GM23338 (cell line): ENCODE measurements around the gene GID4. TPM values are rescaled to one million over a fixed set of nuclear protein-coding genes. Genes with fewer than 3 reads are reported as not detected.

Source experiments
- ATAC-seq: fragments of 200-7000 bp; cut with Tn5 transposase; 3 replicates; pipeline ENCODE4 v1.9.1; 2020
- DNase-seq: peaks from one replicate; pipeline ENCODE4 v3.0.0-alpha.2; 2015; ENCODE audit warnings: low spot score
- H2AFZ ChIP-seq: fragments of 200-600 bp; sonication (generic); 2 replicates; pipeline ENCODE4 v1.8.0; 2016; ENCODE audit warnings: antibody characterized with exemption, mild to moderate bottlenecking, moderate library complexity
- H3F3A ChIP-seq: fragments of 200-600 bp; sonication (generic); replicated peaks from 2 replicates; pipeline ENCODE4 v1.8.0; 2017; ENCODE audit warnings: antibody characterized with exemption, mixed run types, low read depth
- H3K27ac ChIP-seq: fragments of 200-600 bp; sonication (generic); 2 replicates; pipeline ENCODE4 v1.6.1; 2016; ENCODE audit warnings: low read depth
- H3K27me3 ChIP-seq: fragments of 200-600 bp; sonication (generic); 2 replicates; pipeline ENCODE4 v1.8.0; 2016; ENCODE audit warnings: mild to moderate bottlenecking, mixed run types, moderate library complexity; ENCODE audit not compliant: insufficient read depth
- H3K36me3 ChIP-seq: fragments of 200-600 bp; sonication (generic); 2 replicates; pipeline ENCODE4 v1.8.0; 2016; ENCODE audit warnings: mild to moderate bottlenecking; ENCODE audit not compliant: insufficient read depth
- H3K4me1 ChIP-seq: fragments of 200-600 bp; sonication (generic); 2 replicates; pipeline ENCODE4 v1.8.0; 2016; ENCODE audit warnings: mild to moderate bottlenecking, moderate library complexity; ENCODE audit not compliant: insufficient read depth
- H3K4me2 ChIP-seq: fragments of 200-600 bp; sonication (generic); 2 replicates; pipeline ENCODE4 v1.7.1; 2017; ENCODE audit warnings: mixed run types
- H3K4me3 ChIP-seq: fragments of 200-600 bp; sonication (generic); 2 replicates; pipeline ENCODE4 v1.6.1; 2016; ENCODE audit warnings: mixed run types
- H3K79me2 ChIP-seq: fragments of 200-600 bp; sonication (generic); replicated peaks from 2 replicates; pipeline ENCODE4 v1.8.0; 2017; ENCODE audit warnings: mild to moderate bottlenecking; ENCODE audit not compliant: insufficient read depth
- H3K9me2 ChIP-seq: fragments of 200-600 bp; sonication (generic); 2 replicates; pipeline ENCODE4 v1.8.0; 2017; ENCODE audit not compliant: insufficient read depth
- H4K20me1 ChIP-seq: fragments of 200-600 bp; sonication (generic); replicated peaks from 2 replicates; pipeline ENCODE4 v1.8.0; 2017; ENCODE audit warnings: mild to moderate bottlenecking; ENCODE audit not compliant: insufficient read depth
- H3K27ac Mint-ChIP-seq: 2 replicates; pipeline ENCODE4 v1.8.0; 2020; ENCODE audit warnings: inconsistent platforms, mild to moderate bottlenecking, moderate library complexity, mixed read lengths
- H3K27me3 Mint-ChIP-seq: 3 replicates; pipeline ENCODE4 v1.8.0; 2022; ENCODE audit warnings: low read depth, mild to moderate bottlenecking, moderate library complexity, mixed read lengths, inconsistent platforms; ENCODE audit not compliant: insufficient read depth, poor library complexity
- H3K36me3 Mint-ChIP-seq: 3 replicates; pipeline ENCODE4 v1.8.0; 2021; ENCODE audit warnings: low read depth, mild to moderate bottlenecking, inconsistent platforms, moderate library complexity, mixed read lengths
- H3K4me1 Mint-ChIP-seq: 3 replicates; pipeline ENCODE4 v1.8.0; 2020; ENCODE audit warnings: mild to moderate bottlenecking, inconsistent platforms, mixed read lengths
- H3K4me3 Mint-ChIP-seq: 3 replicates; pipeline ENCODE4 v1.8.0; 2021; ENCODE audit warnings: moderate library complexity, mild to moderate bottlenecking, inconsistent platforms, mixed read lengths
- H3K9me3 Mint-ChIP-seq: 3 replicates; pipeline ENCODE4 v1.8.0; 2020; ENCODE audit warnings: moderate library complexity, mild to moderate bottlenecking, inconsistent platforms, mixed read lengths
- CREB1 ChIP-seq: fragments of 250-450 bp; sonication (Bioruptor Pico); IDR thresholded peaks from 2 replicates; pipeline ENCODE4 v1.5.0; 2020; ENCODE audit warnings: low read depth, mild to moderate bottlenecking, moderate library complexity
- CTCF ChIP-seq, 2 experiments: fragments of 200-600 bp in 1 of 2; sonication (generic) in 1 of 2; conservative IDR thresholded peaks; 2 replicates each; pipeline versions ENCODE4 v1.5.1 to v1.6.1; 2016 to 2017; ENCODE audit warnings: antibody characterized with exemption in 2 of 2, low read depth in 2 of 2, mild to moderate bottlenecking in 2 of 2, moderate library complexity in 1 of 2
- EZH2 ChIP-seq: fragments of 200-600 bp; sonication (generic); IDR thresholded peaks from one replicate; pipeline ENCODE4 v1.8.0; 2017; ENCODE audit warnings: antibody characterized with exemption, mild to moderate bottlenecking, low read depth; ENCODE audit not compliant: unreplicated experiment
- EZH2phosphoT487 ChIP-seq: fragments of 200-600 bp; sonication (generic); IDR thresholded peaks from one replicate; pipeline ENCODE4 v1.8.1; 2018; ENCODE audit warnings: antibody characterized with exemption; ENCODE audit not compliant: unreplicated experiment
- JUNB ChIP-seq: IDR thresholded peaks from one replicate; pipeline ENCODE4 v1.6.1; 2016; ENCODE audit warnings: antibody characterized with exemption; ENCODE audit not compliant: unreplicated experiment
- NANOG ChIP-seq: IDR thresholded peaks from 2 replicates; pipeline ENCODE4 v1.6.1; 2016; ENCODE audit warnings: antibody characterized with exemption, borderline replicate concordance
- POLR2AphosphoS5 ChIP-seq: IDR thresholded peaks from 2 replicates; pipeline ENCODE4 v1.6.1; 2016; ENCODE audit warnings: antibody characterized with exemption, low read depth
- STAT1 ChIP-seq: IDR thresholded peaks from one replicate; pipeline ENCODE4 v1.6.1; 2016; ENCODE audit warnings: antibody characterized with exemption; ENCODE audit not compliant: unreplicated experiment
- ZNF114 ChIP-seq: fragments of 250-450 bp; sonication (Bioruptor Pico); IDR thresholded peaks from 2 replicates; pipeline ENCODE4 v1.5.0; 2020; ENCODE audit warnings: mild to moderate bottlenecking, moderate library complexity
- ZNF331 ChIP-seq: fragments of 250-450 bp; sonication (Bioruptor Pico); IDR thresholded peaks from 2 replicates; pipeline ENCODE4 v1.5.0; 2020; ENCODE audit warnings: low read depth, mild to moderate bottlenecking, moderate library complexity
- polyA plus RNA-seq: library from polyadenylated mRNA; unstranded; fragments of >200 nt; fragmentation: Nextera tagmentation; extraction: Ambion mirVana; gene quantifications from 2 replicates; pipeline ENCODE4 v1.2.1, GENCODE V29; 2016
- total RNA-seq: library from RNA; depleted of rRNA; stranded (reverse); fragments of >200 nt; shearing (Covaris generic); gene quantifications from 2 replicates; pipeline ENCODE4 v1.2.3, GENCODE V29; 2014
- TF ChIP-seq, protein P1 (sequence below): fragments of 250-450 bp; sonication (Bioruptor Pico); IDR thresholded peaks from 2 replicates; pipeline ENCODE4 v1.5.0; 2020; ENCODE audit warnings: mild to moderate bottlenecking, moderate library complexity
- TF ChIP-seq, protein P2 (sequence below): IDR thresholded peaks from one replicate; pipeline ENCODE4 v1.6.1; 2018; ENCODE audit warnings: antibody characterized with exemption; ENCODE audit not compliant: unreplicated experiment
- TF ChIP-seq, protein P3 (sequence below): IDR thresholded peaks from 2 replicates; pipeline ENCODE4 v1.6.1; 2016; ENCODE audit warnings: antibody characterized with exemption

The GID4 gene
- total and polyA plus RNA-seq, 2 experiments from 2014 or later = 6.3 to 11.2 TPM

DNA sequence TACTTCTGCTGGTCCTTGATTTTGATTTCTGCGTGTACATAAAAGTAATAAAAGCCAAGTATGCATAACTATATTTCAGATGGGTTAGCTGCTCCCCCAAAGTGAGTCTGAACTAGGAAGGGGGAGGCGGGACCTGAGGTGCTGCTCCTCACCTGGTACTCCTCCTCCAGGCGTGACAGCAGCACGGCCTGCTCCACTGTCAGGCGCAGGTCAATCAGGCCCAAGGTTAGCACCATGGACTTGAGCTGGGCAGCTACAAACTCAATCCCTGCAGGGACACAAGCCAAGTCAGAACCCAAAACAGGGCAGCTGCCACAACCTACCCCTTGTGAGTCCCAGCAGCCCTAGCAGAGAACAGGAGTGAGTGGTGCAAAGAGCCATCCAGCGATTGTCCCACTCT lies 18.2 kb upstream of the GID4 start:
- Mint-ChIP-seq H3K27ac (no peak overlapping the region), H3K4me3 (no peak overlapping the region), H3K9me3 (no peaks in the 10 kb centered on the region), H3K4me1 (peaks cover 3% of the 10 kb centered on the region; the same call in 2 of the 3 replicates), H3K27me3 (peaks cover 5% of the 10 kb centered on the region), H3K36me3 (no peaks in the 10 kb centered on the region; the same call in 2 of the 3 replicates)
- H3K36me3 ChIP-seq = no peaks in the 10 kb centered on the region
- no peak overlapping the region for H2AFZ ChIP-seq
- no peaks in the 10 kb centered on the region for H4K20me1 ChIP-seq
- H3K27ac ChIP-seq = no peak overlapping the region
- H3F3A ChIP-seq = no peaks in the 10 kb centered on the region
- H3K27me3 ChIP-seq = no peaks in the 10 kb centered on the region
- H3K4me1 ChIP-seq = 0 out of 2 replicates have a peak, but pooled peaks cover 5% of the 10 kb centered on the region
- DNase-seq (no peak), ATAC-seq (no peak)
- no peaks in the 10 kb centered on the region for H3K79me2 ChIP-seq
- no peak overlapping the region for H3K4me2 ChIP-seq
- no peaks in the 10 kb centered on the region for H3K9me2 ChIP-seq
- TF ChIP-seq, protein P1, sequence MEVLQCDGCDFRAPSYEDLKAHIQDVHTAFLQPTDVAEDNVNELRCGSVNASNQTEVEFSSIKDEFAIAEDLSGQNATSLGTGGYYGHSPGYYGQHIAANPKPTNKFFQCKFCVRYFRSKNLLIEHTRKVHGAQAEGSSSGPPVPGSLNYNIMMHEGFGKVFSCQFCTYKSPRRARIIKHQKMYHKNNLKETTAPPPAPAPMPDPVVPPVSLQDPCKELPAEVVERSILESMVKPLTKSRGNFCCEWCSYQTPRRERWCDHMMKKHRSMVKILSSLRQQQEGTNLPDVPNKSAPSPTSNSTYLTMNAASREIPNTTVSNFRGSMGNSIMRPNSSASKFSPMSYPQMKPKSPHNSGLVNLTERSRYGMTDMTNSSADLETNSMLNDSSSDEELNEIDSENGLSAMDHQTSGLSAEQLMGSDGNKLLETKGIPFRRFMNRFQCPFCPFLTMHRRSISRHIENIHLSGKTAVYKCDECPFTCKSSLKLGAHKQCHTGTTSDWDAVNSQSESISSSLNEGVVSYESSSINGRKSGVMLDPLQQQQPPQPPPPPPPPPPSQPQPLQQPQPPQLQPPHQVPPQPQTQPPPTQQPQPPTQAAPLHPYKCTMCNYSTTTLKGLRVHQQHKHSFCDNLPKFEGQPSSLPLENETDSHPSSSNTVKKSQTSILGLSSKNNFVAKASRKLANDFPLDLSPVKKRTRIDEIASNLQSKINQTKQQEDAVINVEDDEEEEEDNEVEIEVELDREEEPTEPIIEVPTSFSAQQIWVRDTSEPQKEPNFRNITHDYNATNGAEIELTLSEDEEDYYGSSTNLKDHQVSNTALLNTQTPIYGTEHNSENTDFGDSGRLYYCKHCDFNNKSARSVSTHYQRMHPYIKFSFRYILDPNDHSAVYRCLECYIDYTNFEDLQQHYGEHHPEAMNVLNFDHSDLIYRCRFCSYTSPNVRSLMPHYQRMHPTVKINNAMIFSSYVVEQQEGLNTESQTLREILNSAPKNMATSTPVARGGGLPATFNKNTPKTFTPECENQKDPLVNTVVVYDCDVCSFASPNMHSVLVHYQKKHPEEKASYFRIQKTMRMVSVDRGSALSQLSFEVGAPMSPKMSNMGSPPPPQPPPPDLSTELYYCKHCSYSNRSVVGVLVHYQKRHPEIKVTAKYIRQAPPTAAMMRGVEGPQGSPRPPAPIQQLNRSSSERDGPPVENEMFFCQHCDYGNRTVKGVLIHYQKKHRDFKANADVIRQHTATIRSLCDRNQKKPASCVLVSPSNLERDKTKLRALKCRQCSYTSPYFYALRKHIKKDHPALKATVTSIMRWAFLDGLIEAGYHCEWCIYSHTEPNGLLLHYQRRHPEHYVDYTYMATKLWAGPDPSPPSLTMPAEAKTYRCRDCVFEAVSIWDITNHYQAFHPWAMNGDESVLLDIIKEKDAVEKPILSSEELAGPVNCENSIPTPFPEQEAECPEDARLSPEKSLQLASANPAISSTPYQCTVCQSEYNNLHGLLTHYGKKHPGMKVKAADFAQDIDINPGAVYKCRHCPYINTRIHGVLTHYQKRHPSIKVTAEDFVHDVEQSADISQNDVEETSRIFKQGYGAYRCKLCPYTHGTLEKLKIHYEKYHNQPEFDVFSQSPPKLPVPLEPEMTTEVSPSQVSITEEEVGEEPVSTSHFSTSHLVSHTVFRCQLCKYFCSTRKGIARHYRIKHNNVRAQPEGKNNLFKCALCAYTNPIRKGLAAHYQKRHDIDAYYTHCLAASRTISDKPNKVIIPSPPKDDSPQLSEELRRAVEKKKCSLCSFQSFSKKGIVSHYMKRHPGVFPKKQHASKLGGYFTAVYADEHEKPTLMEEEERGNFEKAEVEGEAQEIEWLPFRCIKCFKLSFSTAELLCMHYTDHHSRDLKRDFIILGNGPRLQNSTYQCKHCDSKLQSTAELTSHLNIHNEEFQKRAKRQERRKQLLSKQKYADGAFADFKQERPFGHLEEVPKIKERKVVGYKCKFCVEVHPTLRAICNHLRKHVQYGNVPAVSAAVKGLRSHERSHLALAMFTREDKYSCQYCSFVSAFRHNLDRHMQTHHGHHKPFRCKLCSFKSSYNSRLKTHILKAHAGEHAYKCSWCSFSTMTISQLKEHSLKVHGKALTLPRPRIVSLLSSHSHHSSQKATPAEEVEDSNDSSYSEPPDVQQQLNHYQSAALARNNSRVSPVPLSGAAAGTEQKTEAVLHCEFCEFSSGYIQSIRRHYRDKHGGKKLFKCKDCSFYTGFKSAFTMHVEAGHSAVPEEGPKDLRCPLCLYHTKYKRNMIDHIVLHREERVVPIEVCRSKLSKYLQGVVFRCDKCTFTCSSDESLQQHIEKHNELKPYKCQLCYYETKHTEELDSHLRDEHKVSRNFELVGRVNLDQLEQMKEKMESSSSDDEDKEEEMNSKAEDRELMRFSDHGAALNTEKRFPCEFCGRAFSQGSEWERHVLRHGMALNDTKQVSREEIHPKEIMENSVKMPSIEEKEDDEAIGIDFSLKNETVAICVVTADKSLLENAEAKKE (CRISPR knock-in tag) = no peak
- TF ChIP-seq EZH2 (no peak), EZH2phosphoT487 (no peak), NANOG (no peak), STAT1 (no peak), CTCF (conservative IDR thresholded peaks at IDR 0.05; ENCODE audit: low read depth in 2 of 2) (no peak), ZNF331 (CRISPR knock-in tag) (no peak), ZNF114 (CRISPR knock-in tag) (no peak), JUNB (no peak), CREB1 (no peak), POLR2AphosphoS5 (no peak)
- TF ChIP-seq, protein P2, sequence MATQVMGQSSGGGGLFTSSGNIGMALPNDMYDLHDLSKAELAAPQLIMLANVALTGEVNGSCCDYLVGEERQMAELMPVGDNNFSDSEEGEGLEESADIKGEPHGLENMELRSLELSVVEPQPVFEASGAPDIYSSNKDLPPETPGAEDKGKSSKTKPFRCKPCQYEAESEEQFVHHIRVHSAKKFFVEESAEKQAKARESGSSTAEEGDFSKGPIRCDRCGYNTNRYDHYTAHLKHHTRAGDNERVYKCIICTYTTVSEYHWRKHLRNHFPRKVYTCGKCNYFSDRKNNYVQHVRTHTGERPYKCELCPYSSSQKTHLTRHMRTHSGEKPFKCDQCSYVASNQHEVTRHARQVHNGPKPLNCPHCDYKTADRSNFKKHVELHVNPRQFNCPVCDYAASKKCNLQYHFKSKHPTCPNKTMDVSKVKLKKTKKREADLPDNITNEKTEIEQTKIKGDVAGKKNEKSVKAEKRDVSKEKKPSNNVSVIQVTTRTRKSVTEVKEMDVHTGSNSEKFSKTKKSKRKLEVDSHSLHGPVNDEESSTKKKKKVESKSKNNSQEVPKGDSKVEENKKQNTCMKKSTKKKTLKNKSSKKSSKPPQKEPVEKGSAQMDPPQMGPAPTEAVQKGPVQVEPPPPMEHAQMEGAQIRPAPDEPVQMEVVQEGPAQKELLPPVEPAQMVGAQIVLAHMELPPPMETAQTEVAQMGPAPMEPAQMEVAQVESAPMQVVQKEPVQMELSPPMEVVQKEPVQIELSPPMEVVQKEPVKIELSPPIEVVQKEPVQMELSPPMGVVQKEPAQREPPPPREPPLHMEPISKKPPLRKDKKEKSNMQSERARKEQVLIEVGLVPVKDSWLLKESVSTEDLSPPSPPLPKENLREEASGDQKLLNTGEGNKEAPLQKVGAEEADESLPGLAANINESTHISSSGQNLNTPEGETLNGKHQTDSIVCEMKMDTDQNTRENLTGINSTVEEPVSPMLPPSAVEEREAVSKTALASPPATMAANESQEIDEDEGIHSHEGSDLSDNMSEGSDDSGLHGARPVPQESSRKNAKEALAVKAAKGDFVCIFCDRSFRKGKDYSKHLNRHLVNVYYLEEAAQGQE = no peak
- TF ChIP-seq, protein P3, sequence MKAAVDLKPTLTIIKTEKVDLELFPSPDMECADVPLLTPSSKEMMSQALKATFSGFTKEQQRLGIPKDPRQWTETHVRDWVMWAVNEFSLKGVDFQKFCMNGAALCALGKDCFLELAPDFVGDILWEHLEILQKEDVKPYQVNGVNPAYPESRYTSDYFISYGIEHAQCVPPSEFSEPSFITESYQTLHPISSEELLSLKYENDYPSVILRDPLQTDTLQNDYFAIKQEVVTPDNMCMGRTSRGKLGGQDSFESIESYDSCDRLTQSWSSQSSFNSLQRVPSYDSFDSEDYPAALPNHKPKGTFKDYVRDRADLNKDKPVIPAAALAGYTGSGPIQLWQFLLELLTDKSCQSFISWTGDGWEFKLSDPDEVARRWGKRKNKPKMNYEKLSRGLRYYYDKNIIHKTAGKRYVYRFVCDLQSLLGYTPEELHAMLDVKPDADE = no peak
- H3K4me3 ChIP-seq = no peak overlapping the region
